ENCODE data around the gene TSNAX. TPM values are rescaled to one million over a fixed set of nuclear protein-coding genes. Genes with fewer than 3 reads are reported as not detected.
"Not testable (repeated sequence)": the region's sequence is repeated elsewhere in the genome, so short reads cannot be mapped to it uniquely, and the experiment has no call there.

TSNAX gene
- total and polyA plus RNA-seq, 4 donors, result 11.4 to 41.1 (median 32.5) TPM

DNA sequence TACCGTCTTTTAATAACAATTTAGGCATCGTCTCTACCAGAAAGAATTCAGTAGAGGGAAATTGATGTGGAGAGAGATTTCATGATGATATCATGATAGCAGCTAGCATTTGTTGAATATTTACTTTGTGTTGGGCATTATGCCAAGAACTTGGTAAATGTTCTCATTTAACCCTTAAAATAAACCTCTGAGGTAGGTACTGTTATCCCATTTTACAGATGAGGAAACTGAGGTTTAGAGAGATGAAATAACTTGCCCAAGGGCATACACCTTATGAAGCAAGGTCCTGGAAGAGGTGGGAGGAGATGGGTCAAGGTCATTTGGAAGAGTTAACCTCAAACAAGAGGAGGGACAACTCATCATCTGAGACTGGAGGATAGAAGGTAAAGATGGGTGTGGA is 34.8 kb downstream of the TSNAX start:
- no peaks in the 10 kb centered on the region for H3K9me3 ChIP-seq (ENCODE audit: control insufficient read depth in 4 of 4, insufficient read depth in 3 of 4, low read length in 3 of 4)
- 66 to 79% methylated on average over 2 of the region's 2 CpGs for WGBS, 2 donors
- ATAC-seq (ENCODE audit: insufficient read depth, low FRiP score), result no peak
- DNase-seq, result no peak
- H3K9ac ChIP-seq (ENCODE audit: insufficient read depth in 1 of 2, low read length in 2 of 2), result no peak overlapping the region
- peaks cover 2 to 20% (median 12%) of the 10 kb centered on the region in 4 donors for H3K36me3 ChIP-seq (ENCODE audit: control insufficient read depth in 4 of 4, insufficient read depth in 4 of 4, low read length in 4 of 4)
- H3K4me3 ChIP-seq, result no peak overlapping the region
- H3K4me1 ChIP-seq (ENCODE audit: control insufficient read depth in 5 of 5, insufficient read depth in 5 of 5, low read length in 5 of 5), result peaks cover 0 to 3% (median 0%) of the 10 kb centered on the region in 5 donors
- H3K27ac ChIP-seq (ENCODE audit: low read depth in 1 of 2, low read length in 1 of 2), result no peak overlapping the region
- H3K27me3 ChIP-seq (ENCODE audit: control insufficient read depth in 3 of 3, insufficient read depth in 3 of 3, low read length in 2 of 3), result no peaks in the 10 kb centered on the region
- TF ChIP-seq, protein P1, sequence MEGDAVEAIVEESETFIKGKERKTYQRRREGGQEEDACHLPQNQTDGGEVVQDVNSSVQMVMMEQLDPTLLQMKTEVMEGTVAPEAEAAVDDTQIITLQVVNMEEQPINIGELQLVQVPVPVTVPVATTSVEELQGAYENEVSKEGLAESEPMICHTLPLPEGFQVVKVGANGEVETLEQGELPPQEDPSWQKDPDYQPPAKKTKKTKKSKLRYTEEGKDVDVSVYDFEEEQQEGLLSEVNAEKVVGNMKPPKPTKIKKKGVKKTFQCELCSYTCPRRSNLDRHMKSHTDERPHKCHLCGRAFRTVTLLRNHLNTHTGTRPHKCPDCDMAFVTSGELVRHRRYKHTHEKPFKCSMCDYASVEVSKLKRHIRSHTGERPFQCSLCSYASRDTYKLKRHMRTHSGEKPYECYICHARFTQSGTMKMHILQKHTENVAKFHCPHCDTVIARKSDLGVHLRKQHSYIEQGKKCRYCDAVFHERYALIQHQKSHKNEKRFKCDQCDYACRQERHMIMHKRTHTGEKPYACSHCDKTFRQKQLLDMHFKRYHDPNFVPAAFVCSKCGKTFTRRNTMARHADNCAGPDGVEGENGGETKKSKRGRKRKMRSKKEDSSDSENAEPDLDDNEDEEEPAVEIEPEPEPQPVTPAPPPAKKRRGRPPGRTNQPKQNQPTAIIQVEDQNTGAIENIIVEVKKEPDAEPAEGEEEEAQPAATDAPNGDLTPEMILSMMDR (IDR thresholded peaks at IDR 0.05; ENCODE audit: control extremely low read depth, extremely low read depth), result no peak

DNA sequence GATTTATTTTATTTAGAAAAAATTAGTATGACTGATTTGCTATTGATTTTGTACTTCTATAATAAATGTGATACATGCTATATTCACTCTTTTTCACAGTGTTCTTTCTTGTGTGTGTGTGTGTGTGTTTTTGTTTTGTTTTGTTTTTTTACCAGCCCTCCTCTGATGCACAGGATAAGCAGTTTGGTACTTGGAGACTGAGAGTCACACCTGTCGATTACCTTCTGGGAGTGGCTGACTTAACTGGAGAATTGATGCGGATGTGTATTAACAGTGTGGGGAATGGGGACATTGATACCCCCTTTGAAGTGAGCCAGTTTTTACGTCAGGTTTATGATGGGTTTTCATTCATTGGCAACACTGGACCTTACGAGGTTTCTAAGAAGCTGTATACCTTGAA is 35.9 kb downstream of the TSNAX start:
- TF ChIP-seq, protein P1 (IDR thresholded peaks at IDR 0.05; ENCODE audit: control extremely low read depth, extremely low read depth), result no peak

DNA sequence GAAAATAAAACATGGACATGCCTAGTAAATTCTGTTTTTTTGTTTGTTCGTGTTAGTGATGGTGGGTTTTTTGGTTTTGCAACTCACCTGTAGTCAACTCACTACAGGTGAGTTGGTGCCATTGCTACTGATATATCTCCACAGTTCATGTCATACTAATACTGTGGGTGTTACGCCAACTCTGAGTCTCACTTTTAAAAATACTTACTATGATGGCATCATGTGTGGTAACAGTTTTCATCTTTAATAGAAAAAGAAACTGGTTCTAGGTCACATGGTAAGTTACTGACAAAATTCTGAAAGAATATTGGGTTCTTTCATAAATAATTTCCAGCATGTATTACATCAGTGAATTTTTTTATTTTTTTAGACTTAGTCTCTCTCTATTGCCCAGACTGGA is 38.0 kb downstream of the TSNAX start:
- H3K4me1 ChIP-seq (ENCODE audit: control insufficient read depth in 5 of 5, insufficient read depth in 5 of 5, low read length in 5 of 5), result no peaks in the 10 kb centered on the region
- no peak overlapping the region for H3K4me3 ChIP-seq
- TF ChIP-seq, protein P1 (IDR thresholded peaks at IDR 0.05; ENCODE audit: control extremely low read depth, extremely low read depth), result no peak
- no peak overlapping the region for H3K9ac ChIP-seq (ENCODE audit: insufficient read depth in 1 of 2, low read length in 2 of 2)
- H3K27me3 ChIP-seq (ENCODE audit: control insufficient read depth in 3 of 3, insufficient read depth in 3 of 3, low read length in 2 of 3), result no peaks in the 10 kb centered on the region
- H3K27ac ChIP-seq (ENCODE audit: low read depth in 1 of 2, low read length in 1 of 2), result no peak overlapping the region
- peaks cover 4 to 16% (median 13%) of the 10 kb centered on the region in 4 donors for H3K36me3 ChIP-seq (ENCODE audit: control insufficient read depth in 4 of 4, insufficient read depth in 4 of 4, low read length in 4 of 4)
- ATAC-seq (ENCODE audit: insufficient read depth, low FRiP score) (no peak), DNase-seq (no peak)
- H3K9me3 ChIP-seq (ENCODE audit: control insufficient read depth in 4 of 4, insufficient read depth in 3 of 4, low read length in 3 of 4), result no peaks in the 10 kb centered on the region
- WGBS, 2 donors, result 94 to 98% methylated on average over 2 of the region's 2 CpGs

More for the DNA sequence above, 35.9 kb downstream of the TSNAX start:
- H3K9me3 ChIP-seq (ENCODE audit: control insufficient read depth in 4 of 4, insufficient read depth in 3 of 4, low read length in 3 of 4), result no peaks in the 10 kb centered on the region
- no peak for ATAC-seq (ENCODE audit: insufficient read depth, low FRiP score)
- no peaks in the 10 kb centered on the region for H3K27me3 ChIP-seq (ENCODE audit: control insufficient read depth in 3 of 3, insufficient read depth in 3 of 3, low read length in 2 of 3)
- peaks cover 4 to 20% (median 13%) of the 10 kb centered on the region in 4 donors for H3K36me3 ChIP-seq (ENCODE audit: control insufficient read depth in 4 of 4, insufficient read depth in 4 of 4, low read length in 4 of 4)
- no peaks in the 10 kb centered on the region for H3K4me1 ChIP-seq (ENCODE audit: control insufficient read depth in 5 of 5, insufficient read depth in 5 of 5, low read length in 5 of 5)
- 96 to 98% methylated on average over 4 of the region's 4 CpGs for whole genome bisulfite sequencing, 2 donors
- no peak overlapping the region for H3K27ac ChIP-seq (ENCODE audit: low read depth in 1 of 2, low read length in 1 of 2)
- H3K9ac ChIP-seq (ENCODE audit: insufficient read depth in 1 of 2, low read length in 2 of 2), result no peak overlapping the region
- DNase-seq, result no peak
- H3K4me3 ChIP-seq, result no peak overlapping the region

GRCh38 chr1:231570262-231570661 is 41.8 kb downstream of the TSNAX start:
- H3K27me3 ChIP-seq (ENCODE audit: control insufficient read depth in 3 of 3, insufficient read depth in 3 of 3, low read length in 2 of 3); H3K4me1 ChIP-seq (ENCODE audit: control insufficient read depth in 5 of 5, insufficient read depth in 5 of 5, low read length in 5 of 5); H3K9me3 ChIP-seq (ENCODE audit: control insufficient read depth in 4 of 4, insufficient read depth in 3 of 4, low read length in 3 of 4); H3K36me3 ChIP-seq (ENCODE audit: control insufficient read depth in 4 of 4, insufficient read depth in 4 of 4, low read length in 4 of 4); H3K27ac ChIP-seq (ENCODE audit: low read depth in 1 of 2, low read length in 1 of 2); ATAC-seq (ENCODE audit: insufficient read depth, low FRiP score); H3K4me3 ChIP-seq; DNase-seq; H3K9ac ChIP-seq (ENCODE audit: insufficient read depth in 1 of 2, low read length in 2 of 2): not testable (repeated sequence)
- WGBS, 2 donors, result 96 to 97% methylated on average over 3 of the region's 3 CpGs

All from lung (tissue), 12 donors.